ENCODE data around the gene CPT1A. TPM values are rescaled to one million over a fixed set of nuclear protein-coding genes. Genes with fewer than 3 reads are reported as not detected.

The CPT1A gene
- total RNA-seq, 2 donors from 2014 or later = 12.9 to 45.0 TPM

DNA sequence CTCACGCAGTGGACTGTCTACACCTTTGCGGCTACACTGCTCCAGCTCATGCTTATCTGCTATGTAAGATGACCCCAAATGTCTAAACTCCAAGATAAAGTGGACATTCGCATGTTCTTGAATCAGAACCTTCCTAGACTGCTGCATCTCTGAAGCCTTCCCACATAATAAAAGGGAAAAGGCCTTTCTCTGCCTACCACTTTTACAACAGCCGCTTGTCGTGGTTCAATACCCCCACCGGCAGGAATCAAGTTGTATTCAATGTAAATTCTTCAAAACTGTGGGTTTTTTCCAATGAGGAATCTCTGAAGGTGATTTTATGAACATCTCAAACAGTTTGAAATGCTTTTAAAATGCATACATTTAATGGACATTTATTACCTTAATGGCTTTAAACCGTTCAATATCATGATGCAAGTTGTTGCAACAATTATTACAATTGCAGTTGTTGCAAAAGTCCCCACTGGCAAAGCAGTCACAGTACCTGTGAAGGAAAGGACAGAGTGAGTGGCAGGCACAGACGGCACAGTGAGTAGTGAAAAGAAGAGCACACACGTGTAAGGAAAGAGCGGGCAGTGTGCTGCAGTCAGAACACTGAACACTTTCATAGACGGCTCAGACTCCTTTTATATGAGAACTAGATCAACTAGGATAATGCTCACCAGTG lies 126.1 kb downstream of the CPT1A start:
- Mint-ChIP-seq H3K27ac (no peak overlapping the region), H3K36me3 (ENCODE audit: low read depth) (peaks cover 7% of the 10 kb centered on the region), H3K4me1 (no peaks in the 10 kb centered on the region), H3K9me3 (peaks cover 4% of the 10 kb centered on the region), H3K4me3 (no peak overlapping the region), H3K27me3 (no peaks in the 10 kb centered on the region)
- ATAC-seq (replicated peaks) = no peak

DNA sequence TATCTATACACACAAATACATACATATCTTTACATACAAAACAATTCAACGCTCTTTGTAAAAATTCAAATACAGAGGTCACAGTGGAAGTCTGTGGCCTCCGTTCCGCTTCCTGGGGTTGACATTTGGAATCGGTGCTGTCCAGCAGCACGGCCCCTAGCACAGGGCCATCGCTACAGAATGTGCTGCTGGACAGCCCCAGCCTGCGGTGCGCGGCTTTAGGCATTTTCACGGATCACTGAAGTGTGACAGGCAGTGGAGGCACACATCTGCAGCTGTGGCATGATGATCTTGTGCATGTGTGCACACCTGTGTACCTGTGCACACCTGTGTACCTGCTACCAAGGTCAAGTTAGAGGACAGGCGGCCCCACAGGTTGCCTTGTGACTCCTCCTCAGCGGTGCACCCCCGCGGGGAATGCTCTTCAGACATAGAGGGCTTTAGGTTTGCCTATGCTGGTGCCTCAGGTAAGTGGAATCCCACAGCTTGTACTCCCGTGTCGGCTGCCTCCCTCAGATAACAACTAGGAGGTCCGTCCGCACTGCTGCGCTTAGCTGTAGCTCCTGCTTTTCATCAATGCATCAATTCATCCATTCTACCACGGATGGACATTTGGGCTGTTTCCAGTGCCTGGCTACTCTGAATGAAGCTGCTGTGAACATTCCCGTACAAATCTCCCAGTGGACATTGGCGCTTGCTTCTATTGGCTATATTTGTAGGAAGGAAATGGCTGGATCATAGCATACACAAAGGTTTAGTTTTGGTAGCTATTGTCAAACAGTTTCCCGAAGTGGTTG lies 127.5 kb downstream of the CPT1A start:
- peaks cover 4% of the 10 kb centered on the region for H3K36me3 Mint-ChIP-seq (ENCODE audit: low read depth)
- no peaks in the 10 kb centered on the region for H3K4me1 Mint-ChIP-seq
- no peaks in the 10 kb centered on the region for H3K27me3 Mint-ChIP-seq
- no peak for ATAC-seq (replicated peaks)
- H3K27ac Mint-ChIP-seq = no peak overlapping the region
- H3K4me3 Mint-ChIP-seq = no peak overlapping the region
- H3K9me3 Mint-ChIP-seq = no peaks in the 10 kb centered on the region

DNA sequence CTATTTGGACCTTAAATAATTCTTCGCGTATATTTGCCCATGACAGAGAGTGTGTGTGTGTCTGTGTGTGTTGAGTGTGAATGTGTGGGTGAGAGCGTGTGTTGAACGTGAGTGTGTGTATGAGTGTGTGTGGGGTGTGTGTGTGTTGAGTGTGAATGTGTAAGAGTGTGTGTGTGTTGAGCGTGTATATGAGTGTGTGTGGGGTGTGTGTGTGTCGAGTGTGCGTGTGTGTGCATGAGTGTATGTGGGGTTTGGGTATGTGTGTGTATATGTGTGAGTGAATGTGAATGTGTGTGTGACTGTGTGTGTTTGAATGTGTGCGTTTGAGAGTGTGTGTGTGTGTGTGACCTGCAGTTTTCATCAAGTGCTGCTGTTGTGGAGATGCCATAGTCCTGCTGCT lies 130.6 kb downstream of the CPT1A start:
- Mint-ChIP-seq H3K27me3 (no peaks in the 10 kb centered on the region), H3K4me3 (no peak overlapping the region), H3K27ac (no peak overlapping the region), H3K4me1 (no peaks in the 10 kb centered on the region), H3K36me3 (ENCODE audit: low read depth) (no peaks in the 10 kb centered on the region), H3K9me3 (no peaks in the 10 kb centered on the region)
- ATAC-seq (replicated peaks) = no peak

DNA sequence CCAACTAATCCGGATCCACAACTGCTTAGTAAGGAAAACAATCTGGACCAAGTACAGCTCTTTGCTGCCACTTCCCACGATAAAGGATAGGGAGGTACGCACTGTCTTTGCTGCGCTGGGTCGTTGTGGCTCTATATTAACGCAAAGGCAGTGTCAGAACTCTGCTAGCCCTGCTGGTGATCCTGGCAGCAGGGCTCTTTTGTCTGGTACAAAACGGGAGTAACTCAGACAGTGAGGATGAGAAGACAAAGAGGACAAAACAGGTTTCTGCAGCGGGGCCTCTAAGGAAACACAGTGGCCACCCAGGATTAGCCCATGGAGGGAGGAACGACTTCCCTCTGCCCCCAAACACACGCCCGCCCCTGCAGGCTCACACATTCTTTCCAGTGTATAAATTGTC lies 131.3 kb downstream of the CPT1A start:
- Mint-ChIP-seq H3K4me1 (no peaks in the 10 kb centered on the region), H3K27me3 (no peaks in the 10 kb centered on the region), H3K27ac (no peak overlapping the region), H3K4me3 (no peak overlapping the region), H3K9me3 (no peaks in the 10 kb centered on the region), H3K36me3 (ENCODE audit: low read depth) (no peaks in the 10 kb centered on the region)
- no peak for ATAC-seq (replicated peaks)

DNA sequence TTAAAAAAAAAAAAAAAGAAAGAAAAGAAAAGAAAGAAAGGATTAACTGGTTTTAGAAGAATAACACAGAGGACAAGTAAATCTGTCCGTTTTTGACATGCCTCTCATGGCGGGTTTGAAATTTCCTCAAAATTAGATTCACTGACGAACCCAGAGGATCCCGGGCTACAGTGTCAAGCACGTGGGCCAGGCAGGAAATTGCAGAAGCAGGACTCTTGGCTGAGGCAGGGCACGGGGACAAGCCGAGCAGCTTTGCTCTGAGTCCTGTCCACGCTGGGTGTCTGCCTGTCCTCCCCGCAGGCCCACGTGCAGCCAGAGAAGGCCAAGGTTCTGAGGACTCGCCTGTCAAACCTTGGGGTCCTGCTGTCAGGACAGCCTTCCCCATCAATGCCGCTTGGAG lies 132.7 kb downstream of the CPT1A start:
- ATAC-seq (replicated peaks) = no peak
- no peaks in the 10 kb centered on the region for H3K27me3 Mint-ChIP-seq
- H3K4me3 Mint-ChIP-seq = no peak overlapping the region
- no peak overlapping the region for H3K27ac Mint-ChIP-seq
- H3K4me1 Mint-ChIP-seq = no peaks in the 10 kb centered on the region
- H3K36me3 Mint-ChIP-seq (ENCODE audit: low read depth) = no peaks in the 10 kb centered on the region
- H3K9me3 Mint-ChIP-seq = no peaks in the 10 kb centered on the region

DNA sequence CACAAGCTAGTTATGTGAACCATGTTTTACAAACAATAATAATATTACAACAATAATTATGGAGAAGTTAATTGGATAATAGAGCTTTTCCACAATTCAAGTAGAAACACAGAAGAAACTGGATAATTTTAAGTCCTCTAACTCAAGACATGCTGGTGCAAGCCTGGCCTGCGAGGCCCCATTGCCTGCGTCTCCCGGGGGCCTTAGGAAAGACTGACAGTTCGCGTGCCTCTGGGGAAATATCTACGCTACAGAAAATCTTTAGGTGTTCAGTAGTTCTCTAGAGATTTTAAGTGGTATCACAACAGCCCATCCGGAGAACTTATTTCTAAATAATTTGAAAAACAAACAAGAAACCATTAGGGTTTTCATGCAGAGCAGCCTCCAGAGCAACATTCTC lies 134.2 kb downstream of the CPT1A start:
- no peak for ATAC-seq (replicated peaks)
- no peak overlapping the region for H3K27ac Mint-ChIP-seq

DNA sequence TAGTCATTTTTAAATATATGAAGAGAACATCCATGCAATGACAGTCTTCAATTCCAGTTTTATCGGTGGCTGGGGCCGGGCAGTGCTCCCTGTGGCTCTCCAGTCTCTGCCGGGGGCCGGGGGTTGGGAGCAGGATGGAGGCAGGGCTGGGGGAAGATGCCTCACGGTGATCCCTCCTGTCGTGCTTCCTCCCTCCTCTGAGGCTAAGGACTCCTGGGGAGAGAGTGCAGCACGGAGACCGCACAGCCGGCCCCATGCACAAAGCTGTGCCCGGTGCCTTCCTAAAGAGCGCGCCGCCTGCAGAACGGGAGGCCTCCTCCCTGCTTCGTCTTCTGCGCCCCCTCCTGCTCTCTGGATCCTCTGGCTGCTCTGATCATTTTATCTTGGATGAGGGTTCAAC lies 136.8 kb downstream of the CPT1A start:
- no peak for ATAC-seq (replicated peaks)
- Mint-ChIP-seq H3K4me1 (no peaks in the 10 kb centered on the region), H3K27me3 (peaks cover 3% of the 10 kb centered on the region), H3K27ac (no peak overlapping the region), H3K36me3 (ENCODE audit: low read depth) (no peaks in the 10 kb centered on the region), H3K9me3 (no peaks in the 10 kb centered on the region), H3K4me3 (no peak overlapping the region)

More for the DNA sequence above, 134.2 kb downstream of the CPT1A start:
- Mint-ChIP-seq H3K4me1 (no peaks in the 10 kb centered on the region), H3K9me3 (no peaks in the 10 kb centered on the region), H3K36me3 (ENCODE audit: low read depth) (no peaks in the 10 kb centered on the region), H3K27me3 (no peaks in the 10 kb centered on the region), H3K4me3 (no peak overlapping the region)

Other genes with a start within 250 kb of the CPT1A start
- 1 to 10 TPM in 1 of 2 donors, under 1 TPM in 1; 0.66 to 1.6 TPM for gene GAL, start 157.4 kb downstream of the CPT1A start, total RNA-seq
- 10 to 100 TPM in 1 of 2 donors, 1 to 10 TPM in 1; 7.7 to 11.8 TPM for gene TESMIN, start 90.4 kb downstream of the CPT1A start, total RNA-seq
- 10 to 100 TPM; 43.4 to 96.4 TPM for gene MRPL21, start 61.9 kb upstream of the CPT1A start, total RNA-seq
- gene IGHMBP2, start 62.0 kb upstream of the CPT1A start, total RNA-seq = 10 to 100 TPM; 27.2 to 38.3 TPM
- not detected for gene MRGPRD, start 139.1 kb upstream of the CPT1A start, total RNA-seq
- gene MRGPRF, start 171.3 kb upstream of the CPT1A start, total RNA-seq = not detected
- gene TPCN2, start 207.0 kb upstream of the CPT1A start, total RNA-seq = 10 to 100 TPM; 12.8 to 15.9 TPM

All from activated T-helper 17 cell treated with anti-CD3 and anti-CD28 coated beads, Interleukin-2, amount 50 U/mL, for 72 hours (primary cell).